SU-DHL-6 (cell line): ENCODE results near the gene PGLYRP2.

ENCODE experiments used
- H2AFZ ChIP-seq: fragments of 200-600 bp; sonication (generic); 2 replicates; pipeline ENCODE4 v1.6.1; 2014; ENCODE audit warnings: low read depth, mild to moderate bottlenecking, moderate library complexity, mixed read lengths, antibody characterized with exemption, low read length; ENCODE audit not compliant: severe bottlenecking
- H3F3A ChIP-seq: fragments of 200-600 bp; shearing (Covaris generic); 2 replicates; pipeline ENCODE4 v1.6.0; 2016; ENCODE audit warnings: antibody characterized with exemption, mild to moderate bottlenecking; ENCODE audit not compliant: insufficient read depth
- H3K27ac ChIP-seq: fragments of 200-600 bp; sonication (generic); 2 replicates; pipeline ENCODE4 v1.5.1; 2016; ENCODE audit warnings: low read depth, mild to moderate bottlenecking, low read length, moderate library complexity, mixed read lengths
- H3K27me3 ChIP-seq: fragments of 200-600 bp; sonication (generic), shearing (Covaris generic); 2 replicates; pipeline ENCODE4 v1.6.0; 2014; ENCODE audit warnings: mild to moderate bottlenecking, low read length
- H3K36me3 ChIP-seq: fragments of 200-600 bp; sonication (generic); 2 replicates; pipeline ENCODE4 v1.6.1; 2014; ENCODE audit warnings: mild to moderate bottlenecking, low read length, mixed read lengths
- H3K4me2 ChIP-seq: fragments of 300-600, 200-600 bp; shearing (Covaris generic), sonication (generic); 2 replicates; pipeline ENCODE4 v1.6.0; 2014; ENCODE audit warnings: low read length, low read depth, mild to moderate bottlenecking; ENCODE audit not compliant: poor library complexity, severe bottlenecking
- H3K4me3 ChIP-seq: fragments of 200-600 bp; sonication (generic); 2 replicates; pipeline ENCODE4 v1.5.1; 2014; ENCODE audit warnings: antibody characterized with exemption, low read length, mild to moderate bottlenecking, mixed read lengths; ENCODE audit not compliant: insufficient read depth, poor library complexity, severe bottlenecking
- H3K79me2 ChIP-seq: fragments of 200-600 bp; sonication (generic); 2 replicates; pipeline ENCODE4 v1.6.1; 2014; ENCODE audit warnings: mild to moderate bottlenecking, low read length, moderate library complexity; ENCODE audit not compliant: insufficient read depth
- H3K9ac ChIP-seq: fragments of 200-600 bp; sonication (generic); 2 replicates; pipeline ENCODE4 v1.7.0; 2014; ENCODE audit warnings: mild to moderate bottlenecking, low read length
- H3K9me2 ChIP-seq: fragments of 200-600 bp; sonication (generic); replicated peaks from 2 replicates; pipeline ENCODE4 v1.6.1; 2014; ENCODE audit warnings: low read length; ENCODE audit not compliant: insufficient read depth
- H3K9me3 ChIP-seq: fragments of 200-600 bp; sonication (generic); 2 replicates; pipeline ENCODE4 v1.6.1; 2014; ENCODE audit warnings: low read length, mixed read lengths; ENCODE audit not compliant: insufficient read depth
- H4K20me1 ChIP-seq: fragments of 200-600 bp; sonication (generic); 2 replicates; pipeline ENCODE4 v1.6.1; 2014; ENCODE audit warnings: low read depth, mild to moderate bottlenecking, antibody characterized with exemption, low read length, moderate library complexity, mixed read lengths
- CTCF ChIP-seq: fragments of 200-600 bp; sonication (generic); IDR thresholded peaks from one replicate; pipeline ENCODE4 v1.5.1; 2017; ENCODE audit warnings: antibody characterized with exemption, mild to moderate bottlenecking, low read length, moderate library complexity; ENCODE audit not compliant: insufficient read depth, poor library complexity, severe bottlenecking
- EZH2phosphoT487 ChIP-seq: fragments of 200-600 bp; sonication (generic), shearing (Covaris generic); conservative IDR thresholded peaks from 2 replicates; pipeline ENCODE4 v1.6.1; 2018; ENCODE audit warnings: mild to moderate bottlenecking, antibody characterized with exemption, low read length, moderate library complexity, mixed read lengths

Gene PGLYRP2

DNA sequence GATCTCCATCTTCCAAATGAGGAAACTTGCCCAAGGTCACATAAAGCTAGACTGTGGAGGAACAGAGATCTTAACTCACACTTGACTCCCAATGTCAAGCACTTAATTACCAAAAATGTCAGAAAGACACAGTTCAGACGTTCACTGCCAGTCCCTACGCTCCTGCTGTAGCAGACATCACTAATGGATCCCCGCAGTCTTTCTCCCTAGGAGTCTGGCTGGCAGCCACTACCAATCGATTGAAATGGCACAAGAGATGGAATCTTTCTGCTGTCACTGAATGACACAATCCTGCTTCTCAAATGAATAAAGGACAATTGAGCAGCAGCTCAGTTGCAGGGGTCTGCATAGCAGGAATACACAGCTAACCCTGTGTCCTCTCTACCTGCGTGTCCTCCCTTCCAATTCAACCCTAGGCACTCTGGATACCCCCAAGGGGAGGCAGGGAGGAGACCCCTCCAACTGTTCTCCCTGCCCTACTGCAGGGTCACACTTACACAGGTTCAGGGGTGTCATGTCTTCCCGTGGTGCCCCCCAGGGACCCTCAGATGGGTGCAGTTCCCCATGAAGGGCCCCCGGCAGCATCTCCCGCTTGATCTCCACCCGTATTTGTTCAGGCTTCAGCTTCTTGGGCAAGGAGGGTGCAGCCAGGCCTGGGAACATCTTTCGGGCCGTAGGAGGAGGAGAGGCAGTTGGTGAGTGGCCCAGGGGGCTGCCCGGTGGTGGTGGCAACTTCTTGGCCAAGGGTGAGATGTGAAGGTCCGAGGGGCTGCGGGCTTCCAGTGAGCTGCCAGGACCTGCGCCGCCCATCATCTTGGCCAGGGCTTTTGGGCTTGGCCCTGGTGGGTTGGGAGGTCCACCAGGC, 52.6 kb downstream of the PGLYRP2 start:
- no peak overlapping the region for H3K4me2 ChIP-seq
- H3K27ac ChIP-seq = no peak overlapping the region
- H2AFZ ChIP-seq = no peak overlapping the region
- no peaks in the 10 kb centered on the region; the same call in 1 of the 2 replicates for H4K20me1 ChIP-seq
- H3K9ac ChIP-seq = no peak overlapping the region
- H3K36me3 ChIP-seq = peaks cover 7% of the 10 kb centered on the region; the same call in 1 of the 2 replicates
- no peak overlapping the region for H3K4me3 ChIP-seq
- TF ChIP-seq CTCF = no peak
- no peak for TF ChIP-seq EZH2phosphoT487
- H3F3A ChIP-seq = no peaks in the 10 kb centered on the region
- H3K9me3 ChIP-seq = no peaks in the 10 kb centered on the region
- no peaks in the 10 kb centered on the region for H3K27me3 ChIP-seq
- H3K9me2 ChIP-seq = no peaks in the 10 kb centered on the region
- H3K79me2 ChIP-seq = peaks cover 34% of the 10 kb centered on the region

DNA sequence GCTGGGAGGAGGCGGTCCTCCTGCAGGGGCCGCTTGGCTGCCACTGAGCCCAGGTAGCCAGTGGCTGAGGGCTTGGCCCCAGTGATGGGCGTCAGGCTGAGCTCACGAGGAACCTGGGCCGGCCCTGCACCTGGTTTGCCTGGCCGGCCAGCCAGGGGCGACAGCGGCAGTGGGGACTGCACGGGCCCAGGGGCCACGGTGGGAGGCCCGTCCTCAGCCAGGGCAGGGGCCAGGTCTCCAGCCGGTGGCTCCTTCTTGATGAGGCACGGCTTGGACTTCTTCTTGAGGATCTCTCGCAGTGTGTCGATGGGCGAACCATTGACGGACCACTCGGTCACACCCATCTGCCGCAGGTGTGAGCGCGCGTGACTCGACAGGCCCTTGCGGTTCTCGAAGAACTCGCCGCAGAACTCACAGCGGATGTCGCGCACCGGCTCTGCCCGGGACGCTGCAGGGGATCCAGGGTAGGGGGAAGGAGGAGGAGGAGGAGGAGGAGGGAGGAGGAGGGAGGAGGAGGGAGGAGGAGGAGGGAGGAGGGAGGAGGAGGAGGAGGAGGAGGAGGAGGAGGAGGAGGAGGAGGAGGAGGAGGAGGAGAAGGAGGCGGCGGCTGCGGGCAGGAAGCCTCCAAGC, 53.9 kb downstream of the PGLYRP2 start:
- Histone ChIP-seq H3K9me2 (no peaks in the 10 kb centered on the region), H3K36me3 (peaks cover 7% of the 10 kb centered on the region; the same call in 1 of the 2 replicates), H3K27ac (no peak overlapping the region), H3K79me2 (peaks cover 22% of the 10 kb centered on the region), H3K9ac (no peak overlapping the region), H3K4me3 (no peak overlapping the region), H4K20me1 (no peaks in the 10 kb centered on the region; the same call in 1 of the 2 replicates), H3K27me3 (no peaks in the 10 kb centered on the region), H3K9me3 (no peaks in the 10 kb centered on the region), H2AFZ (no peak overlapping the region), H3K4me2 (no peak overlapping the region), H3F3A (no peaks in the 10 kb centered on the region)
- no peak for TF ChIP-seq EZH2phosphoT487
- no peak for TF ChIP-seq CTCF

DNA sequence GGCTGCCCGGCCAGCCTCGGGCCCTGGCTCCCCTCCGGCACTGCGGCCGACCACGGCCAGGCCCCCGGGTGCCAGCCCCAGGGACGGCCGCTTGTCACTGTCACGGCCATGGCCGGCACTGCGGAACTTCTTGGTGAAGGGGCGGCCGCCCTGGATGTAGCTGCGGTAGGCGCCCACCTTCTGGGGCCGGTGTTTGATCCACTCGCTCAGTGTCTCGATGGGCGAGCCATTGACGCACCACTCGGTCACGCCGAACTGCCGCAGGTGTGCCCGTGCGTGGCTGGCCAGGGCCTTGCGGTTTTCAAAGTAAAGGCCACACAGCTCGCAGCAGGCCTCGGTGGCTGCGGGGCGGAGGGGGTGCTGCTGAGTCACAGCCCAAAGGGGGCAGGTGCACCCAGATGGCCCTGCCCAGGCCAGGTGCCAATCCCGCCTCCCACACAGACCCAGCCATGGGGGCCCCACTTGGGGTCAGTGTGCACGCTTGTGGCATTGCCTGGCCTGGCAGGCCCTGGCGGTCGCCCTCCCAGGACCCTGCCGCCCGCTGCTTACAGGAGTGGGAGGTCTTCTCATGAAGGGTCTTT, 54.5 kb downstream of the PGLYRP2 start:
- TF ChIP-seq CTCF (no peak), EZH2phosphoT487 (no peak)
- no peaks in the 10 kb centered on the region for H3K9me3 ChIP-seq
- H3K27ac ChIP-seq = no peak overlapping the region
- H2AFZ ChIP-seq = no peak overlapping the region
- H3F3A ChIP-seq = 0 out of 2 replicates have a peak, but pooled peaks cover 4% of the 10 kb centered on the region
- no peaks in the 10 kb centered on the region; the same call in 1 of the 2 replicates for H4K20me1 ChIP-seq
- H3K9me2 ChIP-seq = no peaks in the 10 kb centered on the region
- no peak overlapping the region for H3K4me3 ChIP-seq
- no peak overlapping the region for H3K4me2 ChIP-seq
- no peaks in the 10 kb centered on the region for H3K27me3 ChIP-seq
- H3K79me2 ChIP-seq = peaks cover 15% of the 10 kb centered on the region
- H3K9ac ChIP-seq = no peak overlapping the region
- peaks cover 7% of the 10 kb centered on the region; the same call in 1 of the 2 replicates for H3K36me3 ChIP-seq
